Loucy (cell line): ENCODE measurements around the gene GRID1.

Source experiments
- H2AFZ ChIP-seq: fragments of 200-600 bp; sonication (generic); 2 replicates; pipeline ENCODE4 v1.6.0; 2016; ENCODE audit warnings: antibody characterized with exemption, mild to moderate bottlenecking, low read length, moderate library complexity
- H3F3A ChIP-seq: fragments of 200-600 bp; 2 replicates; pipeline ENCODE4 v1.6.0; 2016; ENCODE audit warnings: antibody characterized with exemption, low read depth, mild to moderate bottlenecking
- H3K27me3 ChIP-seq: fragments of 200-600 bp; sonication (generic); 2 replicates; pipeline ENCODE4 v1.6.1; 2014; ENCODE audit warnings: low read length, mild to moderate bottlenecking; ENCODE audit not compliant: insufficient read depth, poor library complexity, severe bottlenecking
- H3K36me3 ChIP-seq: fragments of 200-600 bp; sonication (generic); 2 replicates; pipeline ENCODE4 v1.6.1; 2016; ENCODE audit warnings: low read length; ENCODE audit not compliant: insufficient read depth
- H3K4me1 ChIP-seq: fragments of 200-600 bp; sonication (generic); 2 replicates; pipeline ENCODE4 v1.5.1; 2014; ENCODE audit warnings: low read length, mild to moderate bottlenecking; ENCODE audit not compliant: insufficient read depth, poor library complexity, severe bottlenecking
- H3K4me2 ChIP-seq: fragments of 200-600 bp; sonication (generic); 2 replicates; pipeline ENCODE4 v1.6.0; 2014; ENCODE audit warnings: antibody characterized with exemption, low read length, low read depth, mild to moderate bottlenecking; ENCODE audit not compliant: poor library complexity, severe bottlenecking
- H3K4me3 ChIP-seq: fragments of 200-600 bp; sonication (generic); 2 replicates; pipeline ENCODE4 v1.5.1; 2014; ENCODE audit warnings: low read length, mild to moderate bottlenecking, mixed read lengths; ENCODE audit not compliant: poor library complexity, severe bottlenecking
- H3K79me2 ChIP-seq: fragments of 200-600 bp; sonication (generic); 2 replicates; pipeline ENCODE4 v1.6.1; 2014; ENCODE audit warnings: low read length; ENCODE audit not compliant: insufficient read depth
- H3K9ac ChIP-seq: fragments of 200-600 bp; sonication (generic); 2 replicates; pipeline ENCODE4 v1.6.0; 2014; ENCODE audit warnings: mild to moderate bottlenecking, low read depth, low read length, moderate library complexity; ENCODE audit not compliant: poor library complexity, severe bottlenecking
- H3K9me2 ChIP-seq: fragments of 200-600 bp; sonication (generic); replicated peaks from 2 replicates; pipeline ENCODE4 v1.6.1; 2016; ENCODE audit warnings: low read depth, low read length, mixed read lengths
- H3K9me3 ChIP-seq: fragments of 200-600 bp; sonication (generic); 2 replicates; pipeline ENCODE4 v1.6.1; 2014; ENCODE audit warnings: mild to moderate bottlenecking, antibody characterized with exemption, low read length, low read depth; ENCODE audit not compliant: insufficient read depth
- H4K20me1 ChIP-seq: fragments of 200-600 bp; sonication (generic); 2 replicates; pipeline ENCODE4 v1.6.0; 2014; ENCODE audit warnings: antibody characterized with exemption, low read length, mild to moderate bottlenecking; ENCODE audit not compliant: insufficient read depth, poor library complexity, severe bottlenecking
- EZH2phosphoT487 ChIP-seq: fragments of 200-600 bp; IDR thresholded peaks from 2 replicates; pipeline ENCODE4 v1.6.1; 2018; ENCODE audit warnings: antibody characterized with exemption, mild to moderate bottlenecking, moderate library complexity, borderline replicate concordance
- TF ChIP-seq, protein P1 (sequence below): fragments of 200-600 bp; sonication (generic); conservative IDR thresholded peaks from 2 replicates; pipeline ENCODE4 v1.5.1; 2014; ENCODE audit warnings: mild to moderate bottlenecking, antibody characterized with exemption, low read length

GRID1 gene

DNA sequence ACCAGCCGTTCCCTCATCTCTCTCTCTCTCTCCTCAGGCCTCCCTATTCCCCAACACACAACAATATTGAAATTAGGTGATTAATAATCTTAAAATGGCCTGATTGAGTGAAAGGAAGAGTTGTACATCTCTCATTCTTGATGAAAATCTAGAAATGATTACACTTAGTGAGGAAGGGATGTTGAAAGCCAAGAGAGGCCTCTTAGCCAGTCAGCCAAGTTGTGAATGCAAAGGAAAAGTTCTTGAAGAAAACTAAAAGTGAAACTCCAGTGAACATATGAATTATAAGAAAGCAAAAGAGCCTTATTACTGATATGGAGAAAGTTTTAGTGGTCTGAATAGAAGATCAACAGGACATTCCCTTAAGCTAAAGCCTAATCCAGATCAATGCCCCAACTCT lies 695.1 kb downstream of the GRID1 start:
- H2AFZ ChIP-seq: no peak overlapping the region
- no peak overlapping the region for H3K4me2 ChIP-seq
- no peaks in the 10 kb centered on the region for H3K9me2 ChIP-seq
- H3K9ac ChIP-seq: no peak overlapping the region
- no peaks in the 10 kb centered on the region for H3K79me2 ChIP-seq
- no peaks in the 10 kb centered on the region for H3K27me3 ChIP-seq
- no peak overlapping the region for H3K4me3 ChIP-seq
- H3K36me3 ChIP-seq: no peaks in the 10 kb centered on the region
- no peaks in the 10 kb centered on the region for H3F3A ChIP-seq
- H4K20me1 ChIP-seq: no peaks in the 10 kb centered on the region
- no peaks in the 10 kb centered on the region for H3K9me3 ChIP-seq
- H3K4me1 ChIP-seq: no peaks in the 10 kb centered on the region
- TF ChIP-seq, protein P1, sequence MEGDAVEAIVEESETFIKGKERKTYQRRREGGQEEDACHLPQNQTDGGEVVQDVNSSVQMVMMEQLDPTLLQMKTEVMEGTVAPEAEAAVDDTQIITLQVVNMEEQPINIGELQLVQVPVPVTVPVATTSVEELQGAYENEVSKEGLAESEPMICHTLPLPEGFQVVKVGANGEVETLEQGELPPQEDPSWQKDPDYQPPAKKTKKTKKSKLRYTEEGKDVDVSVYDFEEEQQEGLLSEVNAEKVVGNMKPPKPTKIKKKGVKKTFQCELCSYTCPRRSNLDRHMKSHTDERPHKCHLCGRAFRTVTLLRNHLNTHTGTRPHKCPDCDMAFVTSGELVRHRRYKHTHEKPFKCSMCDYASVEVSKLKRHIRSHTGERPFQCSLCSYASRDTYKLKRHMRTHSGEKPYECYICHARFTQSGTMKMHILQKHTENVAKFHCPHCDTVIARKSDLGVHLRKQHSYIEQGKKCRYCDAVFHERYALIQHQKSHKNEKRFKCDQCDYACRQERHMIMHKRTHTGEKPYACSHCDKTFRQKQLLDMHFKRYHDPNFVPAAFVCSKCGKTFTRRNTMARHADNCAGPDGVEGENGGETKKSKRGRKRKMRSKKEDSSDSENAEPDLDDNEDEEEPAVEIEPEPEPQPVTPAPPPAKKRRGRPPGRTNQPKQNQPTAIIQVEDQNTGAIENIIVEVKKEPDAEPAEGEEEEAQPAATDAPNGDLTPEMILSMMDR: no peak
- no peak for TF ChIP-seq EZH2phosphoT487

DNA sequence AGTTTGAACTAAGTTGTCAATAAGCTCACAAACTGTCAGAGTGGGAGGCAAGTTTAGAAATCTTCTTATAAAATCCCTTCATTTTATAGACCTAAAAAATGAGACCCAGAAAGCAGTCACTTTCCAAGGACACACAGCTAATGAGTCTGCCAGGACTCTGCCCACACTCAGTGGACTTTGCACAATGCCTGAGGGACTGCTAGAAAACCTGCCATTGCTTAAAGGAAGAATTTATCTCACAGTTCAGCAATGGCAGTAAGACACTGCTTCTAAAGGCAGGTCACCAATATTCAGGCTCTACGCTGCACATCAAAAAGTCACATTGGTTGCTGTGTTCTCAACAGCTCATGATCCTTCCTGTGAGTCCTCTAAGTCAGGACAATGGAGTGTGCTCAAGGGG lies 698.1 kb downstream of the GRID1 start:
- TF ChIP-seq, protein P1: no peak
- TF ChIP-seq EZH2phosphoT487: no peak
- Histone ChIP-seq H3K9me2 (no peaks in the 10 kb centered on the region), H3K4me3 (no peak overlapping the region), H2AFZ (no peak overlapping the region), H3K4me1 (no peaks in the 10 kb centered on the region), H3K79me2 (no peaks in the 10 kb centered on the region), H3K27me3 (no peaks in the 10 kb centered on the region), H3K9me3 (no peaks in the 10 kb centered on the region), H3F3A (no peaks in the 10 kb centered on the region), H3K36me3 (no peaks in the 10 kb centered on the region), H4K20me1 (no peaks in the 10 kb centered on the region), H3K9ac (no peak overlapping the region), H3K4me2 (no peak overlapping the region)

DNA sequence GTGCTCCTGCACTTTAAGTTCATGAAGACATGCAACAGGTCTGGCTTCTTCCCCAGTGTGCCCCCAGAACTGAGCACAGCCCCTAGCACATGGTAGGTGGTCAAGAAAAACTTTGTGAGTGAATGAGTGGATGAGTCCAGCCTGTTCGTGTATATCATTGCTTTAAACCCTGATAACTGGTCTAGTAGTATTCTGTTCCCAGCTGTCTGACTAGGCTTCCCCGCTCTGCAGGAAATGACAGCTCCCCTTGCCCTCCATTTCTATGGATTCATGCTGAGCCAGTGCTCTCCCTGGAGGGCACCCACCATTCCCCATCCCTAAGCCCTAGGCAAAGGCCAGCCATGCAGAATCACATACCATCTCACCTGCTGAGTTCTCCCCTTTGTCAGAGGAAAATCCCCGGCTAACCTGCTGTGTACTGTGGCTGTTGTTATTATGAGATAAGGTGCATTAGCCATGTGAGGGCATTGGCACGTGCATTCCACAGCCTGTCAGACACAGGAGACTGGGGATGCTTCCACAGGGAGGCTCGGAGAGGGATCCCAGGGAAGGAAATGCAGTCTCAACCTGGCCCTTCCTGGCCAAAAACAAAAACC lies 698.9 kb downstream of the GRID1 start:
- Histone ChIP-seq H3K4me2 (no peak overlapping the region), H3K79me2 (no peaks in the 10 kb centered on the region), H3K9me2 (no peaks in the 10 kb centered on the region), H3K27me3 (no peaks in the 10 kb centered on the region), H3K4me3 (no peak overlapping the region), H3K4me1 (no peaks in the 10 kb centered on the region), H3K9ac (no peak overlapping the region), H3K36me3 (no peaks in the 10 kb centered on the region), H3F3A (no peaks in the 10 kb centered on the region), H4K20me1 (no peaks in the 10 kb centered on the region), H2AFZ (no peak overlapping the region), H3K9me3 (no peaks in the 10 kb centered on the region)
- TF ChIP-seq, protein P1: no peak
